GM23338 (cell line): Measurements from ENCODE around the gene PDE4B. TPM values are rescaled to one million over a fixed set of nuclear protein-coding genes. Genes with fewer than 3 reads are reported as not detected.

Experiments used
- ATAC-seq: fragments of 200-7000 bp; cut with Tn5 transposase; 3 replicates; pipeline ENCODE4 v1.9.1; 2020
- DNase-seq: peaks from one replicate; pipeline ENCODE4 v3.0.0-alpha.2; 2015; ENCODE audit warnings: low spot score
- H2AFZ ChIP-seq: fragments of 200-600 bp; sonication (generic); 2 replicates; pipeline ENCODE4 v1.8.0; 2016; ENCODE audit warnings: antibody characterized with exemption, mild to moderate bottlenecking, moderate library complexity
- H3F3A ChIP-seq: fragments of 200-600 bp; sonication (generic); replicated peaks from 2 replicates; pipeline ENCODE4 v1.8.0; 2017; ENCODE audit warnings: antibody characterized with exemption, mixed run types, low read depth
- H3K27ac ChIP-seq: fragments of 200-600 bp; sonication (generic); 2 replicates; pipeline ENCODE4 v1.6.1; 2016; ENCODE audit warnings: low read depth
- H3K27me3 ChIP-seq: fragments of 200-600 bp; sonication (generic); 2 replicates; pipeline ENCODE4 v1.8.0; 2016; ENCODE audit warnings: mild to moderate bottlenecking, mixed run types, moderate library complexity; ENCODE audit not compliant: insufficient read depth
- H3K36me3 ChIP-seq: fragments of 200-600 bp; sonication (generic); 2 replicates; pipeline ENCODE4 v1.8.0; 2016; ENCODE audit warnings: mild to moderate bottlenecking; ENCODE audit not compliant: insufficient read depth
- H3K4me1 ChIP-seq: fragments of 200-600 bp; sonication (generic); 2 replicates; pipeline ENCODE4 v1.8.0; 2016; ENCODE audit warnings: mild to moderate bottlenecking, moderate library complexity; ENCODE audit not compliant: insufficient read depth
- H3K4me2 ChIP-seq: fragments of 200-600 bp; sonication (generic); 2 replicates; pipeline ENCODE4 v1.7.1; 2017; ENCODE audit warnings: mixed run types
- H3K4me3 ChIP-seq: fragments of 200-600 bp; sonication (generic); 2 replicates; pipeline ENCODE4 v1.6.1; 2016; ENCODE audit warnings: mixed run types
- H3K79me2 ChIP-seq: fragments of 200-600 bp; sonication (generic); replicated peaks from 2 replicates; pipeline ENCODE4 v1.8.0; 2017; ENCODE audit warnings: mild to moderate bottlenecking; ENCODE audit not compliant: insufficient read depth
- H3K9me2 ChIP-seq: fragments of 200-600 bp; sonication (generic); 2 replicates; pipeline ENCODE4 v1.8.0; 2017; ENCODE audit not compliant: insufficient read depth
- H4K20me1 ChIP-seq: fragments of 200-600 bp; sonication (generic); replicated peaks from 2 replicates; pipeline ENCODE4 v1.8.0; 2017; ENCODE audit warnings: mild to moderate bottlenecking; ENCODE audit not compliant: insufficient read depth
- H3K27ac Mint-ChIP-seq: 2 replicates; pipeline ENCODE4 v1.8.0; 2020; ENCODE audit warnings: inconsistent platforms, mild to moderate bottlenecking, moderate library complexity, mixed read lengths
- H3K27me3 Mint-ChIP-seq: 3 replicates; pipeline ENCODE4 v1.8.0; 2022; ENCODE audit warnings: low read depth, mild to moderate bottlenecking, moderate library complexity, mixed read lengths, inconsistent platforms; ENCODE audit not compliant: insufficient read depth, poor library complexity
- H3K36me3 Mint-ChIP-seq: 3 replicates; pipeline ENCODE4 v1.8.0; 2021; ENCODE audit warnings: low read depth, mild to moderate bottlenecking, inconsistent platforms, moderate library complexity, mixed read lengths
- H3K4me1 Mint-ChIP-seq: 3 replicates; pipeline ENCODE4 v1.8.0; 2020; ENCODE audit warnings: mild to moderate bottlenecking, inconsistent platforms, mixed read lengths
- H3K4me3 Mint-ChIP-seq: 3 replicates; pipeline ENCODE4 v1.8.0; 2021; ENCODE audit warnings: moderate library complexity, mild to moderate bottlenecking, inconsistent platforms, mixed read lengths
- H3K9me3 Mint-ChIP-seq: 3 replicates; pipeline ENCODE4 v1.8.0; 2020; ENCODE audit warnings: moderate library complexity, mild to moderate bottlenecking, inconsistent platforms, mixed read lengths
- CREB1 ChIP-seq: fragments of 250-450 bp; sonication (Bioruptor Pico); IDR thresholded peaks from 2 replicates; pipeline ENCODE4 v1.5.0; 2020; ENCODE audit warnings: low read depth, mild to moderate bottlenecking, moderate library complexity
- CTCF ChIP-seq, 2 experiments: fragments of 200-600 bp in 1 of 2; sonication (generic) in 1 of 2; conservative IDR thresholded peaks; 2 replicates each; pipeline versions ENCODE4 v1.5.1 to v1.6.1; 2016 to 2017; ENCODE audit warnings: antibody characterized with exemption in 2 of 2, low read depth in 2 of 2, mild to moderate bottlenecking in 2 of 2, moderate library complexity in 1 of 2
- ETS1 ChIP-seq: IDR thresholded peaks from 2 replicates; pipeline ENCODE4 v1.6.1; 2016; ENCODE audit warnings: antibody characterized with exemption
- EZH2 ChIP-seq: fragments of 200-600 bp; sonication (generic); IDR thresholded peaks from one replicate; pipeline ENCODE4 v1.8.0; 2017; ENCODE audit warnings: antibody characterized with exemption, mild to moderate bottlenecking, low read depth; ENCODE audit not compliant: unreplicated experiment
- EZH2phosphoT487 ChIP-seq: fragments of 200-600 bp; sonication (generic); IDR thresholded peaks from one replicate; pipeline ENCODE4 v1.8.1; 2018; ENCODE audit warnings: antibody characterized with exemption; ENCODE audit not compliant: unreplicated experiment
- JUNB ChIP-seq: IDR thresholded peaks from one replicate; pipeline ENCODE4 v1.6.1; 2016; ENCODE audit warnings: antibody characterized with exemption; ENCODE audit not compliant: unreplicated experiment
- NANOG ChIP-seq: IDR thresholded peaks from 2 replicates; pipeline ENCODE4 v1.6.1; 2016; ENCODE audit warnings: antibody characterized with exemption, borderline replicate concordance
- POLR2AphosphoS5 ChIP-seq: IDR thresholded peaks from 2 replicates; pipeline ENCODE4 v1.6.1; 2016; ENCODE audit warnings: antibody characterized with exemption, low read depth
- REST ChIP-seq: IDR thresholded peaks from one replicate; pipeline ENCODE4 v1.6.1; 2018; ENCODE audit warnings: antibody characterized with exemption; ENCODE audit not compliant: unreplicated experiment
- STAT1 ChIP-seq: IDR thresholded peaks from one replicate; pipeline ENCODE4 v1.6.1; 2016; ENCODE audit warnings: antibody characterized with exemption; ENCODE audit not compliant: unreplicated experiment
- ZNF114 ChIP-seq: fragments of 250-450 bp; sonication (Bioruptor Pico); IDR thresholded peaks from 2 replicates; pipeline ENCODE4 v1.5.0; 2020; ENCODE audit warnings: mild to moderate bottlenecking, moderate library complexity
- ZNF331 ChIP-seq: fragments of 250-450 bp; sonication (Bioruptor Pico); IDR thresholded peaks from 2 replicates; pipeline ENCODE4 v1.5.0; 2020; ENCODE audit warnings: low read depth, mild to moderate bottlenecking, moderate library complexity
- ZNF462 ChIP-seq: fragments of 250-450 bp; sonication (Bioruptor Pico); IDR thresholded peaks from 2 replicates; pipeline ENCODE4 v1.5.0; 2020; ENCODE audit warnings: mild to moderate bottlenecking, moderate library complexity
- polyA plus RNA-seq: library from polyadenylated mRNA; unstranded; fragments of >200 nt; fragmentation: Nextera tagmentation; extraction: Ambion mirVana; gene quantifications from 2 replicates; pipeline ENCODE4 v1.2.1, GENCODE V29; 2016
- total RNA-seq: library from RNA; depleted of rRNA; stranded (reverse); fragments of >200 nt; shearing (Covaris generic); gene quantifications from 2 replicates; pipeline ENCODE4 v1.2.3, GENCODE V29; 2014

Gene PDE4B
- total and polyA plus RNA-seq, 2 experiments from 2014 or later: 14.0 to 25.6 TPM

DNA sequence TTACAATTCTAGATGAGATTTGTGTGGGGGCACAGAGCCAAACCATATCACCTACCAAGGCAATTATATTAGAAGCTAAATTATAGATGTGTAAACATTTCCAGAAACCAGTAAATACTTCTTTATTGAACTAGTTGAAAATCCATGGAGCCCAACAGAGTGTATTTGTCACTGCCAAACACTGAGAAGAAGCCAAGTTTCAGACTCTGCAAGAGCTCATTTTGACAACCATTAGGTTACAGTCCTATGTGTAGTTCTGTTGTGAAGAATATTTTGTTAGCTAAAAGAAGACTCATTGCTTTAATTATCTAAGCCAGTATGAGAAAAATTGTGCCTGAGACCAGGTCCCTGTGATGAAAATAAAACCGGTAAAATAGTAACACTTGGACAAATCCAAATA, 382.4 kb downstream of the PDE4B start:
- H3K27ac Mint-ChIP-seq: no peak overlapping the region
- H3K27ac ChIP-seq: no peak overlapping the region
- H3K27me3 ChIP-seq: no peaks in the 10 kb centered on the region
- H3K9me2 ChIP-seq: no peaks in the 10 kb centered on the region
- H3K4me3 Mint-ChIP-seq: no peak overlapping the region
- no peaks in the 10 kb centered on the region for H3K36me3 ChIP-seq
- no peaks in the 10 kb centered on the region for H3K27me3 Mint-ChIP-seq
- no peaks in the 10 kb centered on the region for H3K79me2 ChIP-seq
- no peak overlapping the region for H3K4me3 ChIP-seq
- no peaks in the 10 kb centered on the region for H3K36me3 Mint-ChIP-seq
- no peaks in the 10 kb centered on the region for H3F3A ChIP-seq
- no peak for DNase-seq
- H3K4me2 ChIP-seq: no peak overlapping the region
- no peak for TF ChIP-seq ZNF114 (CRISPR knock-in tag)
- TF ChIP-seq NANOG: no peak
- no peak for TF ChIP-seq STAT1
- no peak for TF ChIP-seq EZH2
- TF ChIP-seq ETS1: no peak
- TF ChIP-seq REST: no peak
- TF ChIP-seq ZNF331 (CRISPR knock-in tag): no peak
- TF ChIP-seq ZNF462 (CRISPR knock-in tag): no peak
- TF ChIP-seq CREB1 (CRISPR knock-in tag): no peak
- TF ChIP-seq POLR2AphosphoS5: no peak
- no peak for TF ChIP-seq CTCF (conservative IDR thresholded peaks at IDR 0.05; ENCODE audit: low read depth in 2 of 2)
- no peak for TF ChIP-seq JUNB
- no peak for TF ChIP-seq EZH2phosphoT487
- ATAC-seq: no peak
- H3K9me3 Mint-ChIP-seq: no peaks in the 10 kb centered on the region
- peaks cover 12% of the 10 kb centered on the region; the same call in 2 of the 3 replicates for H3K4me1 Mint-ChIP-seq
- H3K4me1 ChIP-seq: 0 out of 2 replicates have a peak, but pooled peaks cover 5% of the 10 kb centered on the region
- H4K20me1 ChIP-seq: no peaks in the 10 kb centered on the region
- H2AFZ ChIP-seq: no peak overlapping the region
